ENCODE measurements around the gene SCFD2. TPM values are rescaled to one million over a fixed set of nuclear protein-coding genes. Genes with fewer than 3 reads are reported as not detected.
"Not testable (repeated sequence)": the region's sequence is repeated elsewhere in the genome, so short reads cannot be mapped to it uniquely, and the experiment has no call there.

The SCFD2 gene
- total RNA-seq, 1 donor from 2014 or later, result 11.9 TPM

DNA sequence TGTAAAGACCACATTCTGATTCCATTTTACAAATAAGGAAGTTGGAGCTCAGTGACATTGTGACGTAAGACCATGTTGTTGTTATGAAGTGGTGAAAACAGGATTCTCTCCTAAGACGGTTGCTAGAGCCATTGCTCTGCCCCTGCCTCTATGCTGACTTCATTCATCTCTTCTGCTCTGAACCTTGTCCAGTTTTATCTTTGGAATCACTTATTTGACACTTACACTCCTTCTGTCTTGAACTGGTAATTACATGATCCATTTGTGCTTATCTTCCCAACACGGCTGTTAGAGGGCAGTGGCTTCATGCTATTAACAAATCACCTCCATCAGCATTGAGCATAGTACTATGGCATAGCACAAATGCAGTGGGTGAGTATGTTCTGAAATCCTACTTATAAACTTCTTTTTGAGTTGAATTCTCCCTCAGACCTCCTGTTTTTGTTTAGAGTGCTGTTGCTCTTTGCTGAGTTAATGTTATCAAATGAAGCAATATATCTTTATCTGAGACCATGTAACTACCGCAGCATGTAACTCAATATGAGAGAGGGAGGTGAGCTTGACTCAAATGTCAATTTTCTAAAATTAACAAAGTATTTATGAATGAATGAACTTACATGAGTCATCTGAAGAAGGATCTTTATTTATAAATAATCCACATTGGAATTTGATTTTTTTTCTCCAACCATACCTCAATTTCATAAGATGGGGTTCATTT, 326.0 kb downstream of the SCFD2 start:
- Mint-ChIP-seq H3K9me3 (ENCODE audit: unreplicated experiment) (peaks cover 7% of the 10 kb centered on the region), H3K4me3 (ENCODE audit: unreplicated experiment) (no peak overlapping the region), H3K4me1 (ENCODE audit: low read depth, unreplicated experiment) (peaks cover 2% of the 10 kb centered on the region), H3K27me3 (ENCODE audit: low read depth, unreplicated experiment) (no peaks in the 10 kb centered on the region), H3K36me3 (ENCODE audit: low read depth, unreplicated experiment) (peaks cover under 1% of the 10 kb centered on the region), H3K27ac (ENCODE audit: unreplicated experiment) (no peak overlapping the region)
- peak; percentile 20 for FAIRE-seq
- H3K27ac ChIP-seq (ENCODE audit: low read depth, low read length), result no peak overlapping the region
- H3K27me3 ChIP-seq (ENCODE audit: insufficient read depth, low read length), result no peaks in the 10 kb centered on the region
- H3K4me2 ChIP-seq (ENCODE audit: low read length), result no peak overlapping the region
- no peak overlapping the region for H3K4me3 ChIP-seq (ENCODE audit: insufficient read depth, low read depth, low read length)
- no peak for DNase-seq (ENCODE audit: low read depth)
- no peaks in the 10 kb centered on the region for H3K36me3 ChIP-seq (ENCODE audit: insufficient read depth, low read length)
- TF ChIP-seq, protein P1, sequence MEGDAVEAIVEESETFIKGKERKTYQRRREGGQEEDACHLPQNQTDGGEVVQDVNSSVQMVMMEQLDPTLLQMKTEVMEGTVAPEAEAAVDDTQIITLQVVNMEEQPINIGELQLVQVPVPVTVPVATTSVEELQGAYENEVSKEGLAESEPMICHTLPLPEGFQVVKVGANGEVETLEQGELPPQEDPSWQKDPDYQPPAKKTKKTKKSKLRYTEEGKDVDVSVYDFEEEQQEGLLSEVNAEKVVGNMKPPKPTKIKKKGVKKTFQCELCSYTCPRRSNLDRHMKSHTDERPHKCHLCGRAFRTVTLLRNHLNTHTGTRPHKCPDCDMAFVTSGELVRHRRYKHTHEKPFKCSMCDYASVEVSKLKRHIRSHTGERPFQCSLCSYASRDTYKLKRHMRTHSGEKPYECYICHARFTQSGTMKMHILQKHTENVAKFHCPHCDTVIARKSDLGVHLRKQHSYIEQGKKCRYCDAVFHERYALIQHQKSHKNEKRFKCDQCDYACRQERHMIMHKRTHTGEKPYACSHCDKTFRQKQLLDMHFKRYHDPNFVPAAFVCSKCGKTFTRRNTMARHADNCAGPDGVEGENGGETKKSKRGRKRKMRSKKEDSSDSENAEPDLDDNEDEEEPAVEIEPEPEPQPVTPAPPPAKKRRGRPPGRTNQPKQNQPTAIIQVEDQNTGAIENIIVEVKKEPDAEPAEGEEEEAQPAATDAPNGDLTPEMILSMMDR (IDR thresholded peaks at IDR 0.05; ENCODE audit: insufficient read depth, low read depth, low read length), result no peak
- no peak for TF ChIP-seq EZH2 (IDR thresholded peaks at IDR 0.05; ENCODE audit: insufficient read depth, low read length)
- H3K4me1 ChIP-seq (ENCODE audit: insufficient read depth, low read length), result no peaks in the 10 kb centered on the region
- no peak overlapping the region for H3K9ac ChIP-seq (ENCODE audit: low read length)
- no peaks in the 10 kb centered on the region for H4K20me1 ChIP-seq (ENCODE audit: insufficient read depth, low read length)
- no peaks in the 10 kb centered on the region for H3K9me3 ChIP-seq (ENCODE audit: insufficient read depth, low read depth, low read length)
- no peaks in the 10 kb centered on the region for H3K79me2 ChIP-seq (ENCODE audit: insufficient read depth, low read length)
- no peak overlapping the region for H2AFZ ChIP-seq (ENCODE audit: low read depth, low read length)

- Histone ChIP-seq H3K4me3 (ENCODE audit: insufficient read depth, low read depth, low read length) (no peak overlapping the region), H3K4me1 (ENCODE audit: insufficient read depth, low read length) (no peaks in the 10 kb centered on the region), H2AFZ (ENCODE audit: low read depth, low read length) (no peak overlapping the region), H3K27me3 (ENCODE audit: insufficient read depth, low read length) (no peaks in the 10 kb centered on the region), H4K20me1 (ENCODE audit: insufficient read depth, low read length) (no peaks in the 10 kb centered on the region), H3K27ac (ENCODE audit: low read depth, low read length) (no peak overlapping the region), H3K4me2 (ENCODE audit: low read length) (no peak overlapping the region), H3K36me3 (ENCODE audit: insufficient read depth, low read length) (no peaks in the 10 kb centered on the region), H3K9ac (ENCODE audit: low read length) (no peak overlapping the region), H3K79me2 (ENCODE audit: insufficient read depth, low read length) (no peaks in the 10 kb centered on the region), H3K9me3 (ENCODE audit: insufficient read depth, low read depth, low read length) (no peaks in the 10 kb centered on the region)
- no peak overlapping the region for H3K4me3 Mint-ChIP-seq (ENCODE audit: unreplicated experiment)
- DNase-seq (ENCODE audit: low read depth) (no peak), FAIRE-seq (no peak)
- TF ChIP-seq, protein P1 (IDR thresholded peaks at IDR 0.05; ENCODE audit: insufficient read depth, low read depth, low read length), result no peak
- no peak for TF ChIP-seq EZH2 (IDR thresholded peaks at IDR 0.05; ENCODE audit: insufficient read depth, low read length)
- no peaks in the 10 kb centered on the region for H3K27me3 Mint-ChIP-seq (ENCODE audit: low read depth, unreplicated experiment)
- peaks cover 2% of the 10 kb centered on the region for H3K36me3 Mint-ChIP-seq (ENCODE audit: low read depth, unreplicated experiment)
- peaks cover 9% of the 10 kb centered on the region for H3K9me3 Mint-ChIP-seq (ENCODE audit: unreplicated experiment)
- H3K27ac Mint-ChIP-seq (ENCODE audit: unreplicated experiment), result no peak overlapping the region
- H3K4me1 Mint-ChIP-seq (ENCODE audit: low read depth, unreplicated experiment), result peaks cover 2% of the 10 kb centered on the region
These were observed 328.0 kb downstream of the SCFD2 start for GRCh38 chr4:53037892-53038291.

GRCh38 chr4:53032908-53033307, 333.0 kb downstream of the SCFD2 start:
- H3K4me3 ChIP-seq (ENCODE audit: insufficient read depth, low read depth, low read length); DNase-seq (ENCODE audit: low read depth); H3K79me2 ChIP-seq (ENCODE audit: insufficient read depth, low read length); H3K27ac Mint-ChIP-seq (ENCODE audit: unreplicated experiment); H3K27me3 Mint-ChIP-seq (ENCODE audit: low read depth, unreplicated experiment); H3K9ac ChIP-seq (ENCODE audit: low read length); H3K27me3 ChIP-seq (ENCODE audit: insufficient read depth, low read length); H3K4me1 Mint-ChIP-seq (ENCODE audit: low read depth, unreplicated experiment); H3K4me3 Mint-ChIP-seq (ENCODE audit: unreplicated experiment); H4K20me1 ChIP-seq (ENCODE audit: insufficient read depth, low read length); H3K4me1 ChIP-seq (ENCODE audit: insufficient read depth, low read length); H3K27ac ChIP-seq (ENCODE audit: low read depth, low read length); H3K36me3 Mint-ChIP-seq (ENCODE audit: low read depth, unreplicated experiment); FAIRE-seq; H3K9me3 ChIP-seq (ENCODE audit: insufficient read depth, low read depth, low read length); H2AFZ ChIP-seq (ENCODE audit: low read depth, low read length); H3K36me3 ChIP-seq (ENCODE audit: insufficient read depth, low read length); H3K4me2 ChIP-seq (ENCODE audit: low read length): not testable (repeated sequence)
- peaks cover 10% of the 10 kb centered on the region for H3K9me3 Mint-ChIP-seq (ENCODE audit: unreplicated experiment)

Data from astrocyte (in vitro differentiated cells and primary cell).